GM19238 (cell line): ENCODE measurements around the gene FYB2.
"Not testable (repeated sequence)": the region's sequence is repeated elsewhere in the genome, so short reads cannot be mapped to it uniquely, and the experiment has no call there.

Source experiments
- DNase-seq: peaks from one replicate; pipeline ENCODE4 v3.0.0; 2011; ENCODE audit warnings: low spot score; ENCODE audit not compliant: insufficient read length

FYB2 gene

DNA sequence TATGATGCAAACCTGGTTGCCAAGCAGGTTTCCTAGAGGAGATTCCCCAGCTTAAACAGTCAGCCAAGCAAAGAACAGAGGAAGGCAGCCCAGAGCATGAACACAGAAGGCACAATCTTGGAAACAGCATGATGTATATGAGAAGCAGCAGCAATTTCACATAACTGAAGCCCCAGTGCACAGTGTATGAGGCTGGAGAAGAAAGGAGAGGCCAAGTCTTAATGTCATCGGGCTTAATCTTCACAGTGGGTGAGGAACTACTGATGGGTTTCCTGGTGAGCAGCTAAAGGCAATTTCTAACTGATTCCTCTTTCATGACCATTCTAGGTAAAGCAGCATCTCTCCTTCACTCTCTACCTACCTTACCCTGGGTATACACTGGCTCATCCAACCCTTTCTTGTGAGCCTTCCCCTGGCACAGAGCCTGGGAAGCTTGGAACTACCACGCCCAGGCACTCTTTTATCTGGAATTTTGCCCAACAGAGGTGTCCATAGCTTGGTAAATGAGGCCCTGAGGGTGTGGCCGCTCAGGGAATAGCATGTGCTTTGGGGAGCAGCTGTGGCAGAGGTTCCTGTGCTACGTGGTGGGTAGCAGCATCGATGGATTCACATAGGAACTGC, 22.0 kb downstream of the FYB2 start:
- DNase-seq, result no peak

DNA sequence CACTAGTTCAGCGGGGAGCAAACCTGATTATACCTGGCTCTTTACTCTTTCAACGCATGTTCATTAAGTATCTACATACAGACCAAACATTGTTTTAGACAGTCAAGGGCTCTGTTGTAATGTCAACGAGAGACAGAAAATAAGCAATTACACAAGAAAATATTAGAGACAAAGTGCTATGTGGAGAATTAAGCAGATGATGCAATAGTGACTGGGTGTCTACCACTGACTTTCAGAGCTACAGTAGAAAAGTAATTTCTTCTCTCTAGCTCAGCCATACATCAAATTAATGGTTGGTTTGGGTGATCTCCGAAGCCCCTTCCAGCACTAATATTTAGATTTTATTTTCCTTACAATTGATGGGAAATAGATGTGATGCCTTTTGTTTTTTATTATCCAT, 23.3 kb downstream of the FYB2 start:
- DNase-seq, result no peak

GRCh38 chr1:56790036-56790435, 29.2 kb downstream of the FYB2 start:
- DNase-seq, result no peak

DNA sequence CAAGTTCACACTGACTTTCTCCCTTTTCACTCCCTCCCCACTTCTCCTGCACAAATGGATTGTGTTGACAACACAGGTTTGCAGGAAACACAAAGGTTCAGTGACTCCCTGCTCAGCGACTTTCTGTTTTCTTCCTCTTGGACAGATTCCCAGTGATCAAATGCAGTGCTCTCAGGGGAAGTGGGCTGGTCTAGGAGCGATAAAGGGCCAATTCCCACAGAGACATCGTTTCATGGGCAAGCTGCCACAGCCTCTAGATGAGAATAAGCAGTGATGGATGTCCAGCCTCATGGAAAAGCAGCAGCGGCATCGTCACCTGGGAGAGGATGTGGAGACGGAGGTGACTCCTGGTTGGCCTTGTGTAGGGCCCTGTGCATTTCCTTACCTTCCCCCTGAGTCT, 30.6 kb downstream of the FYB2 start:
- no peak for DNase-seq

GRCh38 chr1:56788102-56788501, 31.1 kb downstream of the FYB2 start:
- DNase-seq, result no peak

GRCh38 chr1:56787330-56787729, 31.9 kb downstream of the FYB2 start:
- no peak for DNase-seq

GRCh38 chr1:56782773-56783172, 36.4 kb downstream of the FYB2 start:
- DNase-seq, result no peak

DNA sequence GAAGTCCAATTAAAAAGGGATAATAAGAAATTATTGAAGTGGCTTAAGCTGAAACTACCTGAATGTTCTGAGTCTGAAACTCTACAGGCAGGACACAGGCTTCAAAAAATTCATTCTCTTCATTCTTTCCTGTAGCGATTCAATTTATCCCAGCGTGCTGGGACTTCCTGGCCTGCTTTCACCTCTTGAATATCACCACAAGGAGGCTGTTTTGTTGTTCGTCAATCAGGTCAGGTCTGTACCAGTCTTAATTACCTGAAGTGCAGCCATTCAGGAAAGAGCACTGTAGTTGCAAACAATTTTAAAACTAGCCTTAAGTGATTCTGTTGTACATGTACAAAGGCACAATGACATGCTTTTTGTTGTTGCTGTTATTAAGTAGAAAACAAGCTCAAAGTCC, 38.4 kb downstream of the FYB2 start:
- DNase-seq, result no peak

DNA sequence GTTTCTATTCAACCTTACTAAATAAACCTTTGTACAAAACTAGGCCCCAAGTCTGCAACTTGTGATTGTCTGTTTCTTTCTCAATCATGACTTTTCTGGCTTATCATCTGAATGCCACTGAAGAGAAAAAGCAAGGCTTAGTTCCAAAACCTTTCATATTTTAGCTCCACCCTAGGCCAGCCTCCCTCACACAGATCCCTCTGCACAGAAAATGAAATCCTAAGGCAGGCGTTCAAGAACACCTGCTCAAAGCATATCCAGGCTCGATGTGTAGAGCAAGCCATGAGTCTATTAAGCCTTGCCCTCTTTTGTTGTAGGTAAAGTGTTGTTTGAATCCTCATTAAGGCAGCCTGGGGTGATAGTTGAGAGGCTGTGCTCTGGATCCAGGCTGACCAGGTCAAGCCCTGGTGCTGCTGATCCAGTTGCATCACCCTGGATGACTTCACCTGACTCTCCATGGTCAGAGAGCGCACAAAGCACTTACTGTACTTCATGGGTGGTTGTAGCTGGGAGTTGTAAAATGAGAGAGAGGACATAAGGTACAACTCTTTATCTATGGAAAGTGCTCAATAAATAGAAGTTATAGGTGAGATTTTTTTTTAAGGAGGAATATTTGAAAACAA, 39.0 kb downstream of the FYB2 start:
- DNase-seq, result no peak

DNA sequence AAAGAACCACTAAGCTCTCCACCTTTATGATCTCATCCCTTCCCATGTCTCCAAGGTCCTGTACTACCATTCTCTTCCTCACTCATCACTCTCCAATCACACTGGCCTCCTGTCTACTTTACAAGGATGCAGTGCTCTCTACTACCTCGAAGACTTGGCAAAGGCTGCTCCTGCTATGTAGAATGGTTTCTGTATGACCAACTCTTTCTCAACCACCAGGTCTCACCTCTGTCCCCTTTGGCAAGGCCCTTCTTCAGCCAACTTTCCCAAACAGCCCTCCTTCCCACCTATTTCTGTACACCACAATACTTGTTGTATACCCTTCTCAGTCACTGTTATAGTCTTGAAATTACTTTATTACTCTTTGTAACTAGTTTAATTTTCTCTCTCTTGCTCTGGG, 41.2 kb downstream of the FYB2 start:
- DNase-seq, result no peak

DNA sequence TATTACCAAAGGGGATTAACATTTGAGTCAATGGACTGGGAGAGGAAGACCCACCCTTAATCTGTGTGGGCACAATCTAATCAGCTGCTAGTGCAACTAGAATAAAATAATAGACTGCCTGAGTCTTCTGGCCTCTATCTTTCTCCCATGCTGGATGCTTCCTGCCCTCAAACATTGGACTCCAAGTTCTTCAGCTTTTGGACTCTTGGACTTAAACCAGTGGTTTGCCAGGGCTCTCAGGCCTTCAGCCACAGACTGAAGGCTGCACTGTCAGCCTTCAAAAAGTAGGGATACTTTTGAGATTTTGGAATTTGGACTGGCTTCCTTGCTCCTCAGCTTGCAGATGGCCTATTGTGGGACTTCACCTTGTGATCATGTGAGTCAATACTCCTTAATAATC, 44.5 kb downstream of the FYB2 start:
- not testable (repeated sequence) for DNase-seq

DNA sequence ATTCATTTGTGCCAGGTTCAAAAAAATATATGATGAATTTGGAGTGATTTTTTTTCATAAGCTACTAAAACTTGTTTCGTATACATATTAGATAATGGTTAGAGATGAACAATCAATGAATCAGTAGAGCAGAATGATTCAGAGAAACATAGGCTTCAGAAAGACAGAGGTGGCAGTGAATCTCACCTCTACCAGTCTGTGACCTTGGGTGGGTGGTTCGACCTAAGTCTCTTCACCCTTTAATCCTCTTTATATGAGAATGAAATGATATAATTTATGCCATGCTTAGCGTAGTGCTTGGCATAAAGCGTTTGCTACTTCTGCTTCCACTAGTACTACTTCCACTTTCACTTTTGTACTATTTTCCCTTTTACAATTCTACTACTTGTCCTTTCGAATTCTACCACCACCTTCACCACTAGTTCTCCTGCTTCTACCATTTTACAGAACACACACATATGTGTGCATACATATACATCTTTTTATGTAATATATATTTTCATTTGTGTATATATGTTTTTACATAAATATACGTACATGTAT, 45.1 kb downstream of the FYB2 start:
- DNase-seq, result no peak

- DNase-seq, result no peak
Observed at GRCh38 chr1:56773341-56774066, 45.7 kb downstream of the FYB2 start.

DNA sequence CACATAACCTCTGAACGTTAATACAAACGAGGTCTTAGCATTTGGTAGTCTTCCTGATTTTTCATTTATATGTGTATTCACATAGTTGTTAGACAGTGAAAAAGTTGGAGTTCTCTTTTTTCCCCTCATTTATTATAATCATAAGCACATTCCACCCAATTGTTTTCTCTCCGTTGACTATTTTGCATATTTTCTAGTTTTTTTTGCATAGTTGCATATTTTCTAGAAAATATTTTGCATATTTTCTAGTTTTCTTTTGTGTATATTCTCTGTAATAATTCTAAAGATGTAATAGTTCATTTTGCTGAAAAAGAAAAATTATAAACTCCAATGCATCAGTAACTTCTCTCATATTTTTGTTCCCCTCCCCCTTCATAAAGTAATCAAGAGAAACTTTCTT, 47.5 kb downstream of the FYB2 start:
- DNase-seq, result no peak

- DNase-seq, result no peak
Observed at GRCh38 chr1:56758794-56759193, 60.4 kb downstream of the FYB2 start.

GRCh38 chr1:56758135-56758534, 61.1 kb downstream of the FYB2 start:
- DNase-seq, result no peak

- no peak for DNase-seq
Observed at GRCh38 chr1:56755911-56756310, 63.3 kb downstream of the FYB2 start.

GRCh38 chr1:56754708-56755479, 64.3 kb downstream of the FYB2 start:
- no peak for DNase-seq

DNA sequence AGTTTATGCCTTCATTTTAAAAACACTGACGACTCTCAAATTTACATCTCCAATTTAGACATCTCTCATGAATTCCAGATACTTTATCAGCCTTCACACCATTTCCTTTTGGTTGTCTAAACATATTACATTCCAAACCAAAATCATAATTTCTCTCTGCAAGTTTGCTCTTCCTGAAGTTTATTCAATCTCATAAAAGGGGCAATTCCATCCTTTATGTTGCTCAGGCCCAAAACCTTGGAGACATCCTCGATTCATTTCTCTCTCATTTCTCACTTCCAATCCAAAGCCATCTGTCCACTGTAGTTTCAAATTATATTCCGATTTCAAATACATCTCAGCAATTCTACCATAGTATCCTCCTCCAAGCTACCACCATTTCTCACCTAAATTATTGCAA, 74.0 kb downstream of the FYB2 start:
- no peak for DNase-seq

DNA sequence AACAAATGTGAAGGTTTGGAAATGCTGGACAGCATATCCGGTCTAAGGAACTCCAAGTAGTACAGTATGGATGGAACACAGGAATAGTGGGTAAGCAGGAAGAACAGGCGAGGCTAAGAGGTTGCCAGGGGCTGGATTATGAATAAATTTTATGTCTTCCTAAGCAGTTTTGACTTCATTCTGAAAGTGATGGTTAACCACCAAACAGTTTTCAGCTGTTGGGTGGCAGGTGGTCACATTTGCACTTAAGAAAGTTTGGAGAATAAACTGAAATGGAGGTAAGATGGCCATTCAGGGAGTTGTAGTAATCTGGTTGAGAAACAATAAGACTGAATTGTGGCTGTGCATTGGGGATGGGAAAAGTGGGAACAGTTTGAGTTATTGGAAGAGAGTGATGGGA, 90.2 kb downstream of the FYB2 start:
- DNase-seq, result no peak

GRCh38 chr1:56726706-56727105, 92.5 kb downstream of the FYB2 start:
- DNase-seq, result no peak

- no peak for DNase-seq
Observed at GRCh38 chr1:56719171-56719570, 100.0 kb downstream of the FYB2 start.
